GM23338 (cell line): ENCODE measurements around the gene RAB31. TPM values are rescaled to one million over a fixed set of nuclear protein-coding genes. Genes with fewer than 3 reads are reported as not detected.

Experiments used
- ATAC-seq: fragments of 200-7000 bp; cut with Tn5 transposase; 3 replicates; pipeline ENCODE4 v1.9.1; 2020
- DNase-seq: peaks from one replicate; pipeline ENCODE4 v3.0.0-alpha.2; 2015; ENCODE audit warnings: low spot score
- H2AFZ ChIP-seq: fragments of 200-600 bp; sonication (generic); 2 replicates; pipeline ENCODE4 v1.8.0; 2016; ENCODE audit warnings: antibody characterized with exemption, mild to moderate bottlenecking, moderate library complexity
- H3F3A ChIP-seq: fragments of 200-600 bp; sonication (generic); replicated peaks from 2 replicates; pipeline ENCODE4 v1.8.0; 2017; ENCODE audit warnings: antibody characterized with exemption, mixed run types, low read depth
- H3K27ac ChIP-seq: fragments of 200-600 bp; sonication (generic); 2 replicates; pipeline ENCODE4 v1.6.1; 2016; ENCODE audit warnings: low read depth
- H3K27me3 ChIP-seq: fragments of 200-600 bp; sonication (generic); 2 replicates; pipeline ENCODE4 v1.8.0; 2016; ENCODE audit warnings: mild to moderate bottlenecking, mixed run types, moderate library complexity; ENCODE audit not compliant: insufficient read depth
- H3K36me3 ChIP-seq: fragments of 200-600 bp; sonication (generic); 2 replicates; pipeline ENCODE4 v1.8.0; 2016; ENCODE audit warnings: mild to moderate bottlenecking; ENCODE audit not compliant: insufficient read depth
- H3K4me1 ChIP-seq: fragments of 200-600 bp; sonication (generic); 2 replicates; pipeline ENCODE4 v1.8.0; 2016; ENCODE audit warnings: mild to moderate bottlenecking, moderate library complexity; ENCODE audit not compliant: insufficient read depth
- H3K4me2 ChIP-seq: fragments of 200-600 bp; sonication (generic); 2 replicates; pipeline ENCODE4 v1.7.1; 2017; ENCODE audit warnings: mixed run types
- H3K4me3 ChIP-seq: fragments of 200-600 bp; sonication (generic); 2 replicates; pipeline ENCODE4 v1.6.1; 2016; ENCODE audit warnings: mixed run types
- H3K79me2 ChIP-seq: fragments of 200-600 bp; sonication (generic); replicated peaks from 2 replicates; pipeline ENCODE4 v1.8.0; 2017; ENCODE audit warnings: mild to moderate bottlenecking; ENCODE audit not compliant: insufficient read depth
- H3K9me2 ChIP-seq: fragments of 200-600 bp; sonication (generic); 2 replicates; pipeline ENCODE4 v1.8.0; 2017; ENCODE audit not compliant: insufficient read depth
- H4K20me1 ChIP-seq: fragments of 200-600 bp; sonication (generic); replicated peaks from 2 replicates; pipeline ENCODE4 v1.8.0; 2017; ENCODE audit warnings: mild to moderate bottlenecking; ENCODE audit not compliant: insufficient read depth
- H3K27ac Mint-ChIP-seq: 2 replicates; pipeline ENCODE4 v1.8.0; 2020; ENCODE audit warnings: inconsistent platforms, mild to moderate bottlenecking, moderate library complexity, mixed read lengths
- H3K27me3 Mint-ChIP-seq: 3 replicates; pipeline ENCODE4 v1.8.0; 2022; ENCODE audit warnings: low read depth, mild to moderate bottlenecking, moderate library complexity, mixed read lengths, inconsistent platforms; ENCODE audit not compliant: insufficient read depth, poor library complexity
- H3K36me3 Mint-ChIP-seq: 3 replicates; pipeline ENCODE4 v1.8.0; 2021; ENCODE audit warnings: low read depth, mild to moderate bottlenecking, inconsistent platforms, moderate library complexity, mixed read lengths
- H3K4me1 Mint-ChIP-seq: 3 replicates; pipeline ENCODE4 v1.8.0; 2020; ENCODE audit warnings: mild to moderate bottlenecking, inconsistent platforms, mixed read lengths
- H3K4me3 Mint-ChIP-seq: 3 replicates; pipeline ENCODE4 v1.8.0; 2021; ENCODE audit warnings: moderate library complexity, mild to moderate bottlenecking, inconsistent platforms, mixed read lengths
- H3K9me3 Mint-ChIP-seq: 3 replicates; pipeline ENCODE4 v1.8.0; 2020; ENCODE audit warnings: moderate library complexity, mild to moderate bottlenecking, inconsistent platforms, mixed read lengths
- CREB1 ChIP-seq: fragments of 250-450 bp; sonication (Bioruptor Pico); IDR thresholded peaks from 2 replicates; pipeline ENCODE4 v1.5.0; 2020; ENCODE audit warnings: low read depth, mild to moderate bottlenecking, moderate library complexity
- EZH2 ChIP-seq: fragments of 200-600 bp; sonication (generic); IDR thresholded peaks from one replicate; pipeline ENCODE4 v1.8.0; 2017; ENCODE audit warnings: antibody characterized with exemption, mild to moderate bottlenecking, low read depth; ENCODE audit not compliant: unreplicated experiment
- JUNB ChIP-seq: IDR thresholded peaks from one replicate; pipeline ENCODE4 v1.6.1; 2016; ENCODE audit warnings: antibody characterized with exemption; ENCODE audit not compliant: unreplicated experiment
- POLR2AphosphoS5 ChIP-seq: IDR thresholded peaks from 2 replicates; pipeline ENCODE4 v1.6.1; 2016; ENCODE audit warnings: antibody characterized with exemption, low read depth
- REST ChIP-seq: IDR thresholded peaks from one replicate; pipeline ENCODE4 v1.6.1; 2018; ENCODE audit warnings: antibody characterized with exemption; ENCODE audit not compliant: unreplicated experiment
- STAT1 ChIP-seq: IDR thresholded peaks from one replicate; pipeline ENCODE4 v1.6.1; 2016; ENCODE audit warnings: antibody characterized with exemption; ENCODE audit not compliant: unreplicated experiment
- ZNF114 ChIP-seq: fragments of 250-450 bp; sonication (Bioruptor Pico); IDR thresholded peaks from 2 replicates; pipeline ENCODE4 v1.5.0; 2020; ENCODE audit warnings: mild to moderate bottlenecking, moderate library complexity
- ZNF331 ChIP-seq: fragments of 250-450 bp; sonication (Bioruptor Pico); IDR thresholded peaks from 2 replicates; pipeline ENCODE4 v1.5.0; 2020; ENCODE audit warnings: low read depth, mild to moderate bottlenecking, moderate library complexity
- ZNF462 ChIP-seq: fragments of 250-450 bp; sonication (Bioruptor Pico); IDR thresholded peaks from 2 replicates; pipeline ENCODE4 v1.5.0; 2020; ENCODE audit warnings: mild to moderate bottlenecking, moderate library complexity
- polyA plus RNA-seq: library from polyadenylated mRNA; unstranded; fragments of >200 nt; fragmentation: Nextera tagmentation; extraction: Ambion mirVana; gene quantifications from 2 replicates; pipeline ENCODE4 v1.2.1, GENCODE V29; 2016
- total RNA-seq: library from RNA; depleted of rRNA; stranded (reverse); fragments of >200 nt; shearing (Covaris generic); gene quantifications from 2 replicates; pipeline ENCODE4 v1.2.3, GENCODE V29; 2014

The RAB31 gene
- total and polyA plus RNA-seq, 2 experiments from 2014 or later = 33.8 to 46.1 TPM

- no peak for TF ChIP-seq STAT1
These were observed 176.0 kb downstream of the RAB31 start (continued) for GRCh38 chr18:9884090-9884489.

GRCh38 chr18:9884532-9885140 lies 176.5 kb downstream of the RAB31 start:
- peaks cover 11% of the 10 kb centered on the region for H3K9me2 ChIP-seq
- TF ChIP-seq CREB1 (CRISPR knock-in tag) = no peak
- no peak for TF ChIP-seq JUNB
- H3K4me2 ChIP-seq = no peak overlapping the region
- H3K4me3 Mint-ChIP-seq = no peak overlapping the region
- no peaks in the 10 kb centered on the region for H3K27me3 ChIP-seq
- no peaks in the 10 kb centered on the region for H3K27me3 Mint-ChIP-seq
- no peaks in the 10 kb centered on the region for H4K20me1 ChIP-seq
- DNase-seq (no peak), ATAC-seq (no peak)
- H3F3A ChIP-seq = no peaks in the 10 kb centered on the region
- H3K9me3 Mint-ChIP-seq = no peaks in the 10 kb centered on the region; the same call in 1 of the 3 replicates
- no peaks in the 10 kb centered on the region for H3K4me1 Mint-ChIP-seq
- no peak overlapping the region for H3K4me3 ChIP-seq
- H3K4me1 ChIP-seq = no peaks in the 10 kb centered on the region
- no peak overlapping the region for H2AFZ ChIP-seq
- no peaks in the 10 kb centered on the region for H3K36me3 ChIP-seq
- no peak overlapping the region for H3K27ac Mint-ChIP-seq
- H3K79me2 ChIP-seq = no peaks in the 10 kb centered on the region
- no peak overlapping the region for H3K27ac ChIP-seq
- H3K36me3 Mint-ChIP-seq = no peaks in the 10 kb centered on the region

- H3K27me3 ChIP-seq = no peaks in the 10 kb centered on the region
- H3K4me3 ChIP-seq = no peak within 1 kb of the TSS
- H3F3A ChIP-seq = no peaks in the 10 kb centered on the region
- no peaks in the 10 kb centered on the region for H3K4me1 ChIP-seq
- H3K36me3 ChIP-seq = no peaks in the 10 kb centered on the region
- H2AFZ ChIP-seq = no peak within 1 kb of the TSS
- no peak within 1 kb of the TSS for H3K4me2 ChIP-seq
- ATAC-seq (no peak), DNase-seq (no peak)
- H4K20me1 ChIP-seq = no peaks in the 10 kb centered on the region
- H3K27ac ChIP-seq = no peak within 1 kb of the TSS
- Mint-ChIP-seq H3K4me1 (no peaks in the 10 kb centered on the region), H3K36me3 (no peaks in the 10 kb centered on the region), H3K27me3 (no peaks in the 10 kb centered on the region), H3K4me3 (no peak within 1 kb of the TSS), H3K9me3 (no peaks in the 10 kb centered on the region; the same call in 1 of the 3 replicates), H3K27ac (no peak within 1 kb of the TSS)
- no peaks in the 10 kb centered on the region for H3K79me2 ChIP-seq
- H3K9me2 ChIP-seq = peaks cover 6% of the 10 kb centered on the region; the same call in 1 of the 2 replicates
- TF ChIP-seq REST = no peak
- no peak for TF ChIP-seq ZNF114 (CRISPR knock-in tag)
- TF ChIP-seq POLR2AphosphoS5 = no peak
- no peak for TF ChIP-seq CREB1 (CRISPR knock-in tag)
- TF ChIP-seq JUNB = no peak
- TF ChIP-seq ZNF331 (CRISPR knock-in tag) = no peak
- TF ChIP-seq EZH2 = no peak
- TF ChIP-seq ZNF462 (CRISPR knock-in tag) = no peak
These were observed 177.3 kb downstream of the RAB31 start, which contains the start of gene TXNDC2 for GRCh38 chr18:9885170-9886004. TSS of gene TXNDC2 (plus strand) at chr18:9885973. CDS start at chr18:9886681, 708 bp downstream.
